B cell (primary cell): Measurements from ENCODE around the gene C11orf54. TPM values are rescaled to one million over a fixed set of nuclear protein-coding genes. Genes with fewer than 3 reads are reported as not detected.

ENCODE experiments used
- ATAC-seq: fragments of 200-7000 bp; cut with Tn5 transposase; one replicate; pipeline ENCODE4 v1.10.0; 2021; ENCODE audit warnings: low read depth, mild to moderate bottlenecking, moderate number of reproducible peaks, moderate library complexity
- CTCF ChIA-PET: fragments of 350-600 bp; sonication (Branson Sonifier 250); formaldehyde crosslinking; loops from one replicate; lab custom pipeline; 2021; ENCODE audit warnings: antibody characterized with exemption, inconsistent platforms; lab: Charles Lee
- POLR2A ChIA-PET: fragments of 350-600 bp; sonication (Branson Sonifier 250); formaldehyde crosslinking; loops from one replicate; lab custom pipeline; 2021; ENCODE audit warnings: antibody characterized with exemption; lab: Charles Lee
- DNase-seq: peaks from one replicate; pipeline ENCODE4 v3.0.0; 2013
- H2AFZ ChIP-seq: 2 replicates; pipeline ENCODE4 v1.6.1; 2012; ENCODE audit warnings: mild to moderate bottlenecking, low read depth, low read length; ENCODE audit not compliant: insufficient read depth, poor library complexity, severe bottlenecking
- H3K27ac ChIP-seq, 2 donors: 1 replicate in 1 of 2; 2 replicates in 1 of 2; pipeline ENCODE4 v1.5.1; 2012 to 2013; ENCODE audit warnings: low read length in 2 of 2, mild to moderate bottlenecking in 2 of 2, moderate library complexity in 1 of 2
- H3K27me3 ChIP-seq, 4 experiments: fragments of 200-600 bp in 1 of 4; sonication (generic) in 1 of 4; replicated peaks in 1 of 4; 1 replicate in 2 of 4; 2 replicates in 2 of 4; pipeline versions ENCODE4 v1.6.1 to v1.7.0; 2013 to 2016; ENCODE audit warnings: low read length in 3 of 4, mild to moderate bottlenecking in 2 of 4, mixed read lengths in 1 of 4, moderate library complexity in 1 of 4; ENCODE audit not compliant: insufficient read depth in 4 of 4, control insufficient read depth in 3 of 4; ENCODE audit errors: control extremely low read depth in 1 of 4
- H3K36me3 ChIP-seq, 2 experiments: replicated peaks in 1 of 2; 1 replicate in 1 of 2; 2 replicates in 1 of 2; pipeline versions ENCODE4 v1.6.1 to v1.7.1; 2013; ENCODE audit warnings: low read length in 1 of 2; ENCODE audit not compliant: insufficient read depth in 2 of 2, control insufficient read depth in 1 of 2; ENCODE audit errors: control extremely low read depth in 1 of 2, extremely low read depth in 1 of 2
- H3K4me1 ChIP-seq, 2 donors: fragments of 200-600 bp in 1 of 2; sonication (generic) in 1 of 2; 1 replicate in 1 of 2; 2 replicates in 1 of 2; pipeline versions ENCODE4 v1.5.1 to v1.6.1; 2013 to 2017; ENCODE audit warnings: low read length in 2 of 2; ENCODE audit not compliant: control insufficient read depth in 2 of 2, insufficient read depth in 2 of 2
- H3K4me2 ChIP-seq: replicated peaks from 2 replicates; pipeline ENCODE3; 2012; ENCODE audit warnings: mild to moderate bottlenecking, low read depth, low read length; ENCODE audit not compliant: poor library complexity, severe bottlenecking
- H3K4me3 ChIP-seq, 5 experiments: fragments of 200-600 bp in 1 of 5; sonication (generic) in 1 of 5; 1 replicate in 3 of 5; 2 replicates in 2 of 5; pipeline versions ENCODE4 v1.5.1 to v1.7.0; 2011 to 2016; ENCODE audit warnings: low read length in 4 of 5, mild to moderate bottlenecking in 4 of 5, low read depth in 2 of 5, control low read depth in 1 of 5, moderate library complexity in 1 of 5; ENCODE audit not compliant: insufficient read depth in 1 of 5; ENCODE audit errors: control extremely low read depth in 1 of 5, extremely low read depth in 1 of 5
- H3K79me2 ChIP-seq: fragments of 200-600 bp; sonication (generic); one replicate; pipeline ENCODE4 v1.6.0; 2016; ENCODE audit warnings: low read length; ENCODE audit not compliant: control insufficient read depth, insufficient read depth
- H3K9ac ChIP-seq: fragments of 200-600 bp; sonication (generic); 2 replicates; pipeline ENCODE4 v1.6.1; 2017; ENCODE audit warnings: mild to moderate bottlenecking, low read length, moderate library complexity
- H3K9me3 ChIP-seq, 3 donors: one replicate each; pipeline versions ENCODE4 v1.6.1 to v1.7.1; 2013; ENCODE audit warnings: low read length in 2 of 3; ENCODE audit not compliant: control insufficient read depth in 2 of 3, insufficient read depth in 1 of 3; ENCODE audit errors: control extremely low read depth in 1 of 3
- H4K20me1 ChIP-seq: 2 replicates; pipeline ENCODE4 v1.6.0; 2012; ENCODE audit warnings: mild to moderate bottlenecking, low read length; ENCODE audit not compliant: insufficient read depth, control insufficient read depth, poor library complexity, severe bottlenecking
- H3K27ac Mint-ChIP-seq: one replicate; pipeline ENCODE4 v1.8.0; 2021; ENCODE audit warnings: mixed read lengths
- H3K27me3 Mint-ChIP-seq: one replicate; pipeline ENCODE4 v1.8.0; 2021; ENCODE audit warnings: mixed read lengths
- H3K4me1 Mint-ChIP-seq: one replicate; pipeline ENCODE4 v1.8.0; 2021; ENCODE audit warnings: mixed read lengths
- H3K4me3 Mint-ChIP-seq: one replicate; pipeline ENCODE4 v1.8.0; 2021; ENCODE audit warnings: mixed read lengths
- H3K9me3 Mint-ChIP-seq: one replicate; pipeline ENCODE4 v1.8.0; 2022; ENCODE audit warnings: mixed read lengths; ENCODE audit not compliant: insufficient read depth
- CTCF ChIP-seq: fragments of 200-600 bp; IDR thresholded peaks from one replicate; pipeline ENCODE4 v1.8.0; 2022; ENCODE audit warnings: antibody characterized with exemption, mild to moderate bottlenecking
- EZH2 ChIP-seq: IDR thresholded peaks from 2 replicates; pipeline ENCODE4 v1.6.1; 2012; ENCODE audit warnings: borderline replicate concordance, low read depth, mild to moderate bottlenecking, moderate library complexity, low read length; ENCODE audit not compliant: insufficient read depth, poor library complexity, severe bottlenecking
- WGBS: methylation state at CpG from one replicate; pipeline ENCODE4 v1.1.5; 2013; ENCODE audit warnings: missing lambda C conversion rate; ENCODE audit not compliant: insufficient coverage; 5-methylcytosine and 5-hydroxymethylcytosine counted together
- intact Hi-C: fragments of 100-400 bp; cut with micrococcal nuclease; formaldehyde crosslinking; loops from one replicate; pipeline ENCODE4 v1.10.0; 2022
- polyA plus RNA-seq: library from polyadenylated mRNA; depleted of rRNA; stranded (reverse); fragments of >200 nt; gene quantifications from 2 replicates; pipeline ENCODE4 v1.2.3, GENCODE V29; 2012
- total RNA-seq, 2 donors: library from RNA; stranded (reverse); fragments of 120-200 nt in 1 of 2; gene quantifications; 1 replicate in 1 of 2; 2 replicates in 1 of 2; pipeline versions ENCODE4 v1.2.3 to v1.2.4, GENCODE V29; 2013 to 2022

C11orf54 gene
- total and polyA plus RNA-seq, 2 donors (not counting 1 experiment from before 2014, with no cell fraction given): 9.2 to 38.9 TPM

DNA sequence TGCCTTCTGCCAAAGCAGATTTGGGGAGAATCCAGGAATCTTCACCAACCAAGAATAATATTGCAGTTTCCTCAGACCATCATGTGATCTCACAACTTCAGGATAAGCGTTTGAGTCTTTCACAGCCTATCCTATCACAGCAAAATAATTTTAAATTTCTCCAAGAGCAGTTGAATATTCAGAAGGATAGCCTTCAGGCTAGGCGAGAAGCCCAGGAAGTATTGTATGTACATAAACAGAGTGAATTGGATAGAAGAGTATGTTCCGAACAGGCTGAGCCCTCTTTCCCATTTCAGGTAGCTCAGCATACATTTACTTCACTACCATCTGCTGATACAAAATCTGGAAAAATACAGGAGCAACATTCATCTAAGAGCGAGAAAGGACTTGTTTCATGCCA lies 43.9 kb upstream of the C11orf54 start:
- no peak overlapping the region for H3K27ac ChIP-seq
- H3K27me3 Mint-ChIP-seq: no peaks in the 10 kb centered on the region
- H3K79me2 ChIP-seq: no peaks in the 10 kb centered on the region
- CTCF ChIA-PET: no interaction called here
- H3K9me3 Mint-ChIP-seq: no peaks in the 10 kb centered on the region
- peaks cover 25 to 67% of the 10 kb centered on the region in 2 experiments for H3K36me3 ChIP-seq
- no peak overlapping the region for H2AFZ ChIP-seq
- H3K9ac ChIP-seq: no peak overlapping the region
- ATAC-seq (no peak), DNase-seq (no peak)
- no CpG with 5 or more reads among the region's 4 CpGs for WGBS
- H4K20me1 ChIP-seq: no peaks in the 10 kb centered on the region
- no peak overlapping the region for H3K27ac Mint-ChIP-seq
- intact Hi-C loops: no loop called here
- no peaks in the 10 kb centered on the region for H3K27me3 ChIP-seq
- H3K4me2 ChIP-seq: no peak overlapping the region
- H3K4me3 Mint-ChIP-seq: no peak overlapping the region
- no peak overlapping the region for H3K4me3 ChIP-seq
- POLR2A ChIA-PET: no interaction called here
- TF ChIP-seq CTCF: no peak
- TF ChIP-seq EZH2: no peak
- H3K4me1 Mint-ChIP-seq: no peaks in the 10 kb centered on the region
- no peaks in the 10 kb centered on the region for H3K4me1 ChIP-seq
- no peaks in the 10 kb centered on the region for H3K9me3 ChIP-seq

DNA sequence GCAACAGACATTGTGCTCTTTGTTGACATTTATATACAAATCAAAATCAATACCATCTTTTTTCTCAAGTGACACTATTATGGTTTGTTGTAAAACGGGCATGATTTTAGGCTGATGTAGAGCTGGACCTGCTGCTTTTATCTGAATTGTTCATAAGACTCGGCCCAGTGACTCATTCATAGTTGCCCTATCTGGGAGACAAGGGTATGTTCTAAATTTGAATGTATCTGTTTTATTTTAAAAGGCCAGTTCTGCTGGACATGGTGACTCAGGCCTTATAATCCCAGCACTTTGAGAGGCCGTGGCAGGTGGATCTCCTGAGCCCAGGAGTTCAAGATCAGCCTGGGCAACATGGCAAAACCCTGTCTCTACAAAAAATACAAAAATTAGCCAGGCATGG lies 40.6 kb upstream of the C11orf54 start:
- Histone ChIP-seq H3K9me3 (no peaks in the 10 kb centered on the region), H3K4me1 (no peaks in the 10 kb centered on the region), H3K79me2 (no peaks in the 10 kb centered on the region), H3K4me3 (no peak overlapping the region), H3K9ac (no peak overlapping the region), H3K27ac (no peak overlapping the region), H3K27me3 (no peaks in the 10 kb centered on the region), H4K20me1 (no peaks in the 10 kb centered on the region), H3K36me3 (peaks cover 22 to 61% of the 10 kb centered on the region in 2 experiments), H2AFZ (no peak overlapping the region), H3K4me2 (no peak overlapping the region)
- Mint-ChIP-seq H3K27ac (no peak overlapping the region), H3K4me1 (no peaks in the 10 kb centered on the region), H3K9me3 (no peaks in the 10 kb centered on the region), H3K27me3 (no peaks in the 10 kb centered on the region), H3K4me3 (no peak overlapping the region)
- ATAC-seq (no peak), DNase-seq (no peak)
- ChIA-PET CTCF (no interaction called here), POLR2A (no interaction called here)
- 100% methylated on average over 2 of the region's 3 CpGs for WGBS
- intact Hi-C loops: no loop called here
- TF ChIP-seq CTCF (no peak), EZH2 (no peak)
